ENCODE measurements around the gene LAG3. TPM values are rescaled to one million over a fixed set of nuclear protein-coding genes. Genes with fewer than 3 reads are reported as not detected.
A peak's percentile ranks its signal among the peaks of the same experiment; 100 is the strongest.

LAG3 gene
- total and polyA plus RNA-seq, 2 donors from 2014 or later = 1.3 TPM; not detected in 1

DNA sequence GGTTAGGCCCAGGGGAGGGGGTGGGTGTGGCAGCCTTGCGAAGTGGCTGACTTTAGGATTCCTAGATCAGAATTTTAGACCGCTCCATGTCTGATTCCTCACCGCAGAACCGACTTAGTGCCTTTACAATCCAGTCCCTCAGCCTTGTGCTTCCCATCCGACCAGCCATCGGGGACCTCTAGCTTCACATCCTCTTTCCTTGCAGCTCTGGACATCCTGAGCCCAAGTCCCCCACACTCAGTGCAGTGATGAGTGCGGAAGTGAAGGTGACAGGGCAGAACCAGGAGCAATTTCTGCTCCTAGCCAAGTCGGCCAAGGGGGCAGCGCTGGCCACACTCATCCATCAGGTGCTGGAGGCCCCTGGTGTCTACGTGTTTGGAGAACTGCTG is 47.9 kb upstream of the LAG3 start:
- TF ChIP-seq, protein P1, sequence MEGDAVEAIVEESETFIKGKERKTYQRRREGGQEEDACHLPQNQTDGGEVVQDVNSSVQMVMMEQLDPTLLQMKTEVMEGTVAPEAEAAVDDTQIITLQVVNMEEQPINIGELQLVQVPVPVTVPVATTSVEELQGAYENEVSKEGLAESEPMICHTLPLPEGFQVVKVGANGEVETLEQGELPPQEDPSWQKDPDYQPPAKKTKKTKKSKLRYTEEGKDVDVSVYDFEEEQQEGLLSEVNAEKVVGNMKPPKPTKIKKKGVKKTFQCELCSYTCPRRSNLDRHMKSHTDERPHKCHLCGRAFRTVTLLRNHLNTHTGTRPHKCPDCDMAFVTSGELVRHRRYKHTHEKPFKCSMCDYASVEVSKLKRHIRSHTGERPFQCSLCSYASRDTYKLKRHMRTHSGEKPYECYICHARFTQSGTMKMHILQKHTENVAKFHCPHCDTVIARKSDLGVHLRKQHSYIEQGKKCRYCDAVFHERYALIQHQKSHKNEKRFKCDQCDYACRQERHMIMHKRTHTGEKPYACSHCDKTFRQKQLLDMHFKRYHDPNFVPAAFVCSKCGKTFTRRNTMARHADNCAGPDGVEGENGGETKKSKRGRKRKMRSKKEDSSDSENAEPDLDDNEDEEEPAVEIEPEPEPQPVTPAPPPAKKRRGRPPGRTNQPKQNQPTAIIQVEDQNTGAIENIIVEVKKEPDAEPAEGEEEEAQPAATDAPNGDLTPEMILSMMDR (IDR thresholded peaks at IDR 0.05; ENCODE audit: borderline replicate concordance, extremely low read depth, insufficient read depth) = no peak
- H3K9me3 ChIP-seq (ENCODE audit: control insufficient read depth in 2 of 3, insufficient read depth in 1 of 3, low read length in 3 of 3) = no peaks in the 10 kb centered on the region
- no peak for FAIRE-seq
- peaks cover 0 to 9% (median 4%) of the 10 kb centered on the region in 3 donors for H3K4me1 ChIP-seq (ENCODE audit: control insufficient read depth in 2 of 3, insufficient read depth in 2 of 3, low read depth in 1 of 3, low read length in 3 of 3)
- intact Hi-C loops (cut with DNase I) = no loop called here
- peak overlapping the region; percentile 66 to 88 for H3K27ac ChIP-seq (ENCODE audit: low read depth in 2 of 2, low read length in 2 of 2)
- peak overlapping the region; percentile 0 to 84 (median 72) for H3K9ac ChIP-seq (ENCODE audit: low read length in 3 of 3)
- H3K27me3 ChIP-seq (ENCODE audit: control insufficient read depth, insufficient read depth, low read length) = no peaks in the 10 kb centered on the region
- peaks cover 4 to 14% (median 5%) of the 10 kb centered on the region in 3 donors for H3K36me3 ChIP-seq (ENCODE audit: control insufficient read depth in 2 of 3, insufficient read depth in 3 of 3, low read length in 3 of 3)
- DNase-seq = peak in 3 of 5 donors; percentile 32 to 76 (median 49)
- peak overlapping the region; percentile 79 to 96 (median 86) for H3K4me3 ChIP-seq (ENCODE audit: low read length in 3 of 3)

DNA sequence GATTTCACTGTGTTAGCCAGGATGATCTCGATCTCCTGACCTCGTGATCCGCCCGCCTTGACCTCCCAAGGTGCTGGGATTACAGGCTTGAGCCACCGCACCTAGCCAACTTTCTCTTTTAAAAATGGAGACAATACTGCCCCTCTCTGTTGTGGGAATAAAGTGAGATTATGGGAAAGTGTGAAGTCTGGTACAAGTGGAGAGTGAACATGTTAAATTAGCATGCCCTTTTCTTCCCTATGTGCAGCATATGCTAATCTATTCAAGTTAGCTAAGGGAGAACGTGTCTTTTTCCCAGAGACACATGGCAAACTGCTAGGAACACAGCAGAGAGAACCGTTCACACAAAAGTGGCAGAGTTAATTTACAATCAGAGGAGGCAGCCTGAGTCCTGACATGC is 47.0 kb upstream of the LAG3 start:
- no peak overlapping the region for H3K9ac ChIP-seq (ENCODE audit: low read length in 3 of 3)
- no peaks in the 10 kb centered on the region for H3K9me3 ChIP-seq (ENCODE audit: control insufficient read depth in 2 of 3, insufficient read depth in 1 of 3, low read length in 3 of 3)
- intact Hi-C loops (cut with DNase I) = no loop called here
- no peak overlapping the region for H3K27ac ChIP-seq (ENCODE audit: low read depth in 2 of 2, low read length in 2 of 2)
- no peak for FAIRE-seq
- H3K27me3 ChIP-seq (ENCODE audit: control insufficient read depth, insufficient read depth, low read length) = no peaks in the 10 kb centered on the region
- no peak for DNase-seq
- TF ChIP-seq, protein P1 (IDR thresholded peaks at IDR 0.05; ENCODE audit: borderline replicate concordance, extremely low read depth, insufficient read depth) = no peak
- H3K4me1 ChIP-seq (ENCODE audit: control insufficient read depth in 2 of 3, insufficient read depth in 2 of 3, low read depth in 1 of 3, low read length in 3 of 3) = peaks cover 0 to 9% (median 4%) of the 10 kb centered on the region in 3 donors
- no peak overlapping the region for H3K4me3 ChIP-seq (ENCODE audit: low read length in 3 of 3)
- peaks cover 6 to 22% (median 15%) of the 10 kb centered on the region in 3 donors for H3K36me3 ChIP-seq (ENCODE audit: control insufficient read depth in 2 of 3, insufficient read depth in 3 of 3, low read length in 3 of 3)

DNA sequence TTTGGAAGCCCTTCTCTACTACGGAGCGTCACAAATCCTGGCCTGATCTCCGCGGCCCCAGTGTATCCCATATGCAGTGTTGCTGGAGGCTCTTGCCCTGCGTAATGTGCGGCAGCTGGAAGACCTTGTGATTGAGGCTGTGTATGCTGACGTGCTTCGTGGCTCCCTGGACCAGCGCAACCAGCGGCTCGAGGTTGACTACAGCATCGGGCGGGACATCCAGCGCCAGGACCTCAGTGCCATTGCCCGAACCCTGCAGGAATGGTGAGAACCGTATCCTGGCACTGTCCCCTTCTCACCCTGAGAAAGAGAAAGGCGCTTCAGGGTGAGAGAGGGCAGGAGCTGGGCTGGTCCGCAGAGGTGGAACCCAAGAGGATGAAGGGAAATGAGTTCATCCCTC is 43.1 kb upstream of the LAG3 start:
- H3K27me3 ChIP-seq (ENCODE audit: control insufficient read depth, insufficient read depth, low read length) = no peaks in the 10 kb centered on the region
- H3K9me3 ChIP-seq (ENCODE audit: control insufficient read depth in 2 of 3, insufficient read depth in 1 of 3, low read length in 3 of 3) = no peaks in the 10 kb centered on the region
- no peak overlapping the region for H3K9ac ChIP-seq (ENCODE audit: low read length in 3 of 3)
- TF ChIP-seq, protein P1 (IDR thresholded peaks at IDR 0.05; ENCODE audit: borderline replicate concordance, extremely low read depth, insufficient read depth) = no peak
- peaks cover 0 to 7% (median 4%) of the 10 kb centered on the region in 3 donors for H3K4me1 ChIP-seq (ENCODE audit: control insufficient read depth in 2 of 3, insufficient read depth in 2 of 3, low read depth in 1 of 3, low read length in 3 of 3)
- FAIRE-seq (no peak), DNase-seq (peak in 1 of 5 donors; percentile 51)
- no peak overlapping the region for H3K27ac ChIP-seq (ENCODE audit: low read depth in 2 of 2, low read length in 2 of 2)
- H3K4me3 ChIP-seq (ENCODE audit: low read length in 3 of 3) = no peak overlapping the region
- intact Hi-C loops (cut with DNase I) = no loop called here
- H3K36me3 ChIP-seq (ENCODE audit: control insufficient read depth in 2 of 3, insufficient read depth in 3 of 3, low read length in 3 of 3) = peaks cover 11 to 33% (median 27%) of the 10 kb centered on the region in 3 donors

GRCh38 chr12:6730169-6730568 is 42.2 kb upstream of the LAG3 start:
- Histone ChIP-seq H3K27me3 (ENCODE audit: control insufficient read depth, insufficient read depth, low read length) (no peaks in the 10 kb centered on the region), H3K36me3 (ENCODE audit: control insufficient read depth in 2 of 3, insufficient read depth in 3 of 3, low read length in 3 of 3) (peaks cover 11 to 33% (median 27%) of the 10 kb centered on the region in 3 donors), H3K4me3 (ENCODE audit: low read length in 3 of 3) (no peak overlapping the region), H3K9ac (ENCODE audit: low read length in 3 of 3) (no peak overlapping the region), H3K9me3 (ENCODE audit: control insufficient read depth in 2 of 3, insufficient read depth in 1 of 3, low read length in 3 of 3) (no peaks in the 10 kb centered on the region), H3K27ac (ENCODE audit: low read depth in 2 of 2, low read length in 2 of 2) (no peak overlapping the region), H3K4me1 (ENCODE audit: control insufficient read depth in 2 of 3, insufficient read depth in 2 of 3, low read depth in 1 of 3, low read length in 3 of 3) (no peaks in the 10 kb centered on the region)
- peak in 1 of 5 donors; percentile 14 for DNase-seq
- intact Hi-C loops (cut with DNase I) = no loop called here
- TF ChIP-seq, protein P1 (IDR thresholded peaks at IDR 0.05; ENCODE audit: borderline replicate concordance, extremely low read depth, insufficient read depth) = no peak
- no peak for FAIRE-seq
